HG03565 (cell line): ENCODE measurements around the gene TNFRSF6B.

Experiments used
- ATAC-seq: cut with Tn5 transposase; IDR thresholded peaks from one replicate; pipeline ENCODE4 v1.9.1; 2021; ENCODE audit warnings: mild to moderate bottlenecking, moderate library complexity; ENCODE audit not compliant: unreplicated experiment

Gene TNFRSF6B

GRCh38 chr20:63682384-63683139 is 13.9 kb upstream of the TNFRSF6B start:
- no peak for ATAC-seq

GRCh38 chr20:63685269-63686026 is 11.0 kb upstream of the TNFRSF6B start:
- ATAC-seq = no peak

GRCh38 chr20:63686094-63686491 is 10.4 kb upstream of the TNFRSF6B start:
- ATAC-seq = no peak

GRCh38 chr20:63686492-63687321 is 9.7 kb upstream of the TNFRSF6B start:
- ATAC-seq = no peak

GRCh38 chr20:63687419-63688178 is 8.9 kb upstream of the TNFRSF6B start:
- no peak for ATAC-seq

GRCh38 chr20:63688228-63689045 is 8.0 kb upstream of the TNFRSF6B start:
- no peak for ATAC-seq

- no peak for ATAC-seq
Observed at GRCh38 chr20:63689046-63690002, 7.1 kb upstream of the TNFRSF6B start.

- no peak for ATAC-seq
Observed at GRCh38 chr20:63690003-63690897, 6.2 kb upstream of the TNFRSF6B start.

GRCh38 chr20:63690898-63691710 is 5.3 kb upstream of the TNFRSF6B start:
- ATAC-seq = no peak

- ATAC-seq = no peak
Observed at GRCh38 chr20:63691711-63692435, 4.6 kb upstream of the TNFRSF6B start.

- ATAC-seq = no peak
Observed at GRCh38 chr20:63692436-63693082, 3.9 kb upstream of the TNFRSF6B start.

- ATAC-seq = no peak
Observed at GRCh38 chr20:63693083-63693732, 3.2 kb upstream of the TNFRSF6B start.

GRCh38 chr20:63693733-63694583 is 2.5 kb upstream of the TNFRSF6B start:
- ATAC-seq = no peak
